Measurements from ENCODE around the gene ALOXE3. TPM values are rescaled to one million over a fixed set of nuclear protein-coding genes. Genes with fewer than 3 reads are reported as not detected.

The ALOXE3 gene
- total and polyA plus RNA-seq, 4 donors: not detected

DNA sequence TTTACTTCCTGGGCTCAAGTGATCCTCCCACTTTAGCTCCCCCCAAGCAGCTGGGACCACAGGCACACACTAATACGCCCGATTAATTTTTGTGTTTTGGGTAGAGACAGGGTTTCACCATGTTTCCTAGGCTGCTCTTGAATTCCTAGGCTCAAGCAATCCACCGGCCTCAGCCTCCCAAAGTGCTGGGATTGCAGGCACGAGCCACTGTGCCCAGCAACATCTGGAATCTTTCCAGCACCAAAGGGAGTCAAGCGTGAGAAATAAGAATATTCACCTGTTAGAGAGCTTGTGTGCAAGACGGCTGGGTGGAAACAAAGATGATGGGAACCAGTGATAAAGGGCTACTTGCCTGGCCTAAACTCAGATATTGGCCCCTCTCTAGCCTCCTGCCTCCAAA is 16.6 kb downstream of the ALOXE3 start:
- no peak for TF ChIP-seq EGR1 (IDR thresholded peaks at IDR 0.05; ENCODE audit: low read depth in 2 of 2)
- TF ChIP-seq FOXA2 (IDR thresholded peaks at IDR 0.05): no peak
- TF ChIP-seq YY1 (IDR thresholded peaks at IDR 0.05): no peak
- TF ChIP-seq, protein P1, sequence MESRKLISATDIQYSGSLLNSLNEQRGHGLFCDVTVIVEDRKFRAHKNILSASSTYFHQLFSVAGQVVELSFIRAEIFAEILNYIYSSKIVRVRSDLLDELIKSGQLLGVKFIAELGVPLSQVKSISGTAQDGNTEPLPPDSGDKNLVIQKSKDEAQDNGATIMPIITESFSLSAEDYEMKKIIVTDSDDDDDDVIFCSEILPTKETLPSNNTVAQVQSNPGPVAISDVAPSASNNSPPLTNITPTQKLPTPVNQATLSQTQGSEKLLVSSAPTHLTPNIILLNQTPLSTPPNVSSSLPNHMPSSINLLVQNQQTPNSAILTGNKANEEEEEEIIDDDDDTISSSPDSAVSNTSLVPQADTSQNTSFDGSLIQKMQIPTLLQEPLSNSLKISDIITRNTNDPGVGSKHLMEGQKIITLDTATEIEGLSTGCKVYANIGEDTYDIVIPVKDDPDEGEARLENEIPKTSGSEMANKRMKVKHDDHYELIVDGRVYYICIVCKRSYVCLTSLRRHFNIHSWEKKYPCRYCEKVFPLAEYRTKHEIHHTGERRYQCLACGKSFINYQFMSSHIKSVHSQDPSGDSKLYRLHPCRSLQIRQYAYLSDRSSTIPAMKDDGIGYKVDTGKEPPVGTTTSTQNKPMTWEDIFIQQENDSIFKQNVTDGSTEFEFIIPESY (IDR thresholded peaks at IDR 0.05): no peak
- TF ChIP-seq, protein P2, sequence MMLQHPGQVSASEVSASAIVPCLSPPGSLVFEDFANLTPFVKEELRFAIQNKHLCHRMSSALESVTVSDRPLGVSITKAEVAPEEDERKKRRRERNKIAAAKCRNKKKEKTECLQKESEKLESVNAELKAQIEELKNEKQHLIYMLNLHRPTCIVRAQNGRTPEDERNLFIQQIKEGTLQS (IDR thresholded peaks at IDR 0.05): no peak
- TF ChIP-seq NR2F2 (IDR thresholded peaks at IDR 0.05): no peak
- no peak for TF ChIP-seq RAD21 (IDR thresholded peaks at IDR 0.05)
- TF ChIP-seq, protein P3, sequence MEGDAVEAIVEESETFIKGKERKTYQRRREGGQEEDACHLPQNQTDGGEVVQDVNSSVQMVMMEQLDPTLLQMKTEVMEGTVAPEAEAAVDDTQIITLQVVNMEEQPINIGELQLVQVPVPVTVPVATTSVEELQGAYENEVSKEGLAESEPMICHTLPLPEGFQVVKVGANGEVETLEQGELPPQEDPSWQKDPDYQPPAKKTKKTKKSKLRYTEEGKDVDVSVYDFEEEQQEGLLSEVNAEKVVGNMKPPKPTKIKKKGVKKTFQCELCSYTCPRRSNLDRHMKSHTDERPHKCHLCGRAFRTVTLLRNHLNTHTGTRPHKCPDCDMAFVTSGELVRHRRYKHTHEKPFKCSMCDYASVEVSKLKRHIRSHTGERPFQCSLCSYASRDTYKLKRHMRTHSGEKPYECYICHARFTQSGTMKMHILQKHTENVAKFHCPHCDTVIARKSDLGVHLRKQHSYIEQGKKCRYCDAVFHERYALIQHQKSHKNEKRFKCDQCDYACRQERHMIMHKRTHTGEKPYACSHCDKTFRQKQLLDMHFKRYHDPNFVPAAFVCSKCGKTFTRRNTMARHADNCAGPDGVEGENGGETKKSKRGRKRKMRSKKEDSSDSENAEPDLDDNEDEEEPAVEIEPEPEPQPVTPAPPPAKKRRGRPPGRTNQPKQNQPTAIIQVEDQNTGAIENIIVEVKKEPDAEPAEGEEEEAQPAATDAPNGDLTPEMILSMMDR (IDR thresholded peaks at IDR 0.05; ENCODE audit: low read depth, low read length, missing input control): no peak
- no peak for TF ChIP-seq SP1 (IDR thresholded peaks at IDR 0.05)
- TF ChIP-seq, protein P4, sequence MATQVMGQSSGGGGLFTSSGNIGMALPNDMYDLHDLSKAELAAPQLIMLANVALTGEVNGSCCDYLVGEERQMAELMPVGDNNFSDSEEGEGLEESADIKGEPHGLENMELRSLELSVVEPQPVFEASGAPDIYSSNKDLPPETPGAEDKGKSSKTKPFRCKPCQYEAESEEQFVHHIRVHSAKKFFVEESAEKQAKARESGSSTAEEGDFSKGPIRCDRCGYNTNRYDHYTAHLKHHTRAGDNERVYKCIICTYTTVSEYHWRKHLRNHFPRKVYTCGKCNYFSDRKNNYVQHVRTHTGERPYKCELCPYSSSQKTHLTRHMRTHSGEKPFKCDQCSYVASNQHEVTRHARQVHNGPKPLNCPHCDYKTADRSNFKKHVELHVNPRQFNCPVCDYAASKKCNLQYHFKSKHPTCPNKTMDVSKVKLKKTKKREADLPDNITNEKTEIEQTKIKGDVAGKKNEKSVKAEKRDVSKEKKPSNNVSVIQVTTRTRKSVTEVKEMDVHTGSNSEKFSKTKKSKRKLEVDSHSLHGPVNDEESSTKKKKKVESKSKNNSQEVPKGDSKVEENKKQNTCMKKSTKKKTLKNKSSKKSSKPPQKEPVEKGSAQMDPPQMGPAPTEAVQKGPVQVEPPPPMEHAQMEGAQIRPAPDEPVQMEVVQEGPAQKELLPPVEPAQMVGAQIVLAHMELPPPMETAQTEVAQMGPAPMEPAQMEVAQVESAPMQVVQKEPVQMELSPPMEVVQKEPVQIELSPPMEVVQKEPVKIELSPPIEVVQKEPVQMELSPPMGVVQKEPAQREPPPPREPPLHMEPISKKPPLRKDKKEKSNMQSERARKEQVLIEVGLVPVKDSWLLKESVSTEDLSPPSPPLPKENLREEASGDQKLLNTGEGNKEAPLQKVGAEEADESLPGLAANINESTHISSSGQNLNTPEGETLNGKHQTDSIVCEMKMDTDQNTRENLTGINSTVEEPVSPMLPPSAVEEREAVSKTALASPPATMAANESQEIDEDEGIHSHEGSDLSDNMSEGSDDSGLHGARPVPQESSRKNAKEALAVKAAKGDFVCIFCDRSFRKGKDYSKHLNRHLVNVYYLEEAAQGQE (IDR thresholded peaks at IDR 0.05): no peak
- TF ChIP-seq HNF4G (IDR thresholded peaks at IDR 0.05): no peak
- TF ChIP-seq, protein P5, sequence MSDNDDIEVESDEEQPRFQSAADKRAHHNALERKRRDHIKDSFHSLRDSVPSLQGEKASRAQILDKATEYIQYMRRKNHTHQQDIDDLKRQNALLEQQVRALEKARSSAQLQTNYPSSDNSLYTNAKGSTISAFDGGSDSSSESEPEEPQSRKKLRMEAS (IDR thresholded peaks at IDR 0.05): no peak
- TF ChIP-seq JUND (IDR thresholded peaks at IDR 0.05): no peak
- no peak for TF ChIP-seq GABPA (IDR thresholded peaks at IDR 0.05 in 1 of 2, conservative IDR thresholded peaks at IDR 0.05 in 1 of 2)
- no peak for TF ChIP-seq HNF4A (conservative IDR thresholded peaks at IDR 0.05)
- TF ChIP-seq FOXA1 (IDR thresholded peaks at IDR 0.05): no peak
- no peak for TF ChIP-seq RXRA (IDR thresholded peaks at IDR 0.05)
- TF ChIP-seq TAF1 (conservative IDR thresholded peaks at IDR 0.05): no peak
- Histone ChIP-seq H3K9ac (ENCODE audit: low read depth in 1 of 2, low read length in 2 of 2) (no peak overlapping the region), H3K4me3 (ENCODE audit: low read depth in 1 of 3, low read length in 3 of 3) (no peak overlapping the region), H3K4me1 (ENCODE audit: control insufficient read depth in 4 of 4, insufficient read depth in 4 of 4, low read length in 3 of 4) (no peaks in the 10 kb centered on the region), H3K27ac (ENCODE audit: low read depth in 1 of 2, low read length in 2 of 2) (no peak overlapping the region), H3K9me3 (ENCODE audit: control insufficient read depth in 4 of 4, low read length in 3 of 4) (no peaks in the 10 kb centered on the region), H3K36me3 (ENCODE audit: control insufficient read depth in 4 of 4, insufficient read depth in 3 of 4, low read depth in 1 of 4, low read length in 3 of 4) (no peaks in the 10 kb centered on the region), H3K27me3 (ENCODE audit: control insufficient read depth in 4 of 4, insufficient read depth in 4 of 4, low read length in 3 of 4) (peaks cover 0 to 7% (median 0%) of the 10 kb centered on the region in 4 donors)
- no peak for DNase-seq (ENCODE audit: low spot score)
- WGBS: 75% methylated on average over 6 of the region's 6 CpGs

Measured in liver (tissue), 9 donors.